Measurements from ENCODE around the gene C2CD4C.
"Not testable (repeated sequence)": the region's sequence is repeated elsewhere in the genome, so short reads cannot be mapped to it uniquely, and the experiment has no call there.

The C2CD4C gene, protein sequence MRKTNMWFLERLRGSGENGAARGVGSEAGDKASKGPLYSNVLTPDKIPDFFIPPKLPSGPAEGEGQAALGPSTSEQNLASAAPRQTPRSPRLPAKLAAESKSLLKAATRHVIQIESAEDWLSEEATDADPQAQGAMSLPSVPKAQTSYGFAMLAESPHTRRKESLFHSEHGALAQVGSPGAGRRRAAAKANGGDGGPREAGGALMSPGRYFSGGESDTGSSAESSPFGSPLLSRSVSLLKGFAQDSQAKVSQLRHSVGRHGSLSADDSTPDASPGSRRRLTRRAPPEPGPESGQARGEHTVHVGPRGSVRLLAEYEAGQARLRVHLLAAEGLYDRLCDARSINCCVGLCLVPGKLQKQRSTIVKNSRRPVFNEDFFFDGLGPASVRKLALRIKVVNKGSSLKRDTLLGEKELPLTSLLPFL

DNA sequence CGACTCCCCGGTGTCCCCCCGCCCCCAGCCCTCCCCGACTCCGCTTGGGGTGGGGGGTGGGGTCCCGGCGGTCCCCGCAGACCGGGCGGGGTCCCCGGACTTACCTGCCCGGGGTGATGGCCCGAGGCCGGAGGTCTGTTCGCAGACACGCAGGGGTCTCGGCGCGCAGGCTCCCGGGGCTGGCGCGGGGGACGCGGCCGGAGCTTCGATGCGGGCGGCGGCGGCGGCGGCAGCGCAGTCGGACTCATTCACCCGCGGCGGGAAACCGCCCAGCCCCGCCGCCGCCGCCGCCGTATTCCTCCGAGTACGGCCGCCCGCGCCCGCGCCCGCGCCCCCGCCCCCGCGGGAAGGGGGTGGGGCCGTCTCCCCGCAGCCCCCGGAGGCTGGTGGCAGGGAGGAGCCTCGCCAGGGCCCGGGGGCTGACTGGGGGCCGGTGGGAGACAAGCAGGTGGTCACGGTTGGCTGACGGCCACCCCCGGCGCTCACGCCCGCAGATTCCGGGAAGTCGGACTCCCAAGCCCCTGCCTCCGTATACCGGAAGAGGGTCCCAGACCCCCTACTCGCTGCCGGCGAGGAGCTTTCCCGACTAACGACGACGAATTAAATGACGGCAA is at the start of gene C2CD4C:
TSS of gene C2CD4C (minus strand) at position 246 of the 614 bp plus-strand sequence. CDS start 786 bp downstream, outside the sequence.
- peak; percentile 11 for DNase-seq (ENCODE audit: low spot score)

DNA sequence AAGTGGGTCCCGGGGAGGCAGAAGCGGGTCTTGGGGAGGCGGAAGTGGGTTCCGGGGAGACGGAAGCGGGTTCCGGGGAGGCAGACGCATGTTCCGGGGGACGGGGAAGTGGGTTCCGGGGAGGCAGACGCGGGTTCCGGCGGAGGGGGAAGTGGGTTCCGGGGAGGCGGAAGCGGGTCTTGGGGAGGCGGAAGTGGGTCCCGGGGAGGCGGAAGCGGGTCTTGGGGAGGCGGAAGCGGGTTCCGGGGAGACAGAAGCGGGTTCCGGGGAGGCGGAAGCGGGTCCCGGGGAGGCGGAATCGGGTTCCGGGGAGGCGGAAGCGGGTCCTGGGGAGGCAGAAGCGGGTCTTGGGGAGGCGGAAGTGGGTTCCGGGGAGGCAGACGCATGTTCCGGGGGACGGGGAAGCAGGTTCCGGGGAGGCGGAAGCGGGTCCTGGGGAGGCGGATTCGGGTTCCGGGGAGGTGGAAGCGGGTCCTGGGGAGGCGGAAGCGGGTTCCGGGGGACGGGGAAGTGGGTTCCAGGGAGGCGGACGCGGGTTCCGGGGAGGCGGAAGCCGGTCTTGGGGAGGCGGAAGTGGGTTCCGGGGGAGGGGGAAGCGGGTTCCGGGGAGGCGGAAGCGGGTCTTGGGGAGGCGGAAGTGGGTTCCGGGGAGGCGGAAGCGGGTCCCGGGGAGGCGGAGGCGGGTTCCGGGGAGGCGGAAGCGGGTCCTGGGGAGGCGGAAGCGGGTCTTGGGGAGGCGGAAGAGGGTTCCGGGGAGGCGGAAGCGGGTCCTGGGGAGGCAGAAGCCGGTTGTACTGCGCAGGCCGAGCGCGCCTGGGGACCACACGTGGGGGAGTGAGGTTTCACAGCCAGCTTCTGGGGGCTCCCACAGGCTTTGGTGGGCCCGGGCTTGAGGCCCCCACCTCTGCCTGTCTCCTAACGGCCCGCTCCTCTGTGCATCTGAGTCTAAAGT is 49.4 kb upstream of the C2CD4C start:
- no peak for DNase-seq (ENCODE audit: low spot score)

DNA sequence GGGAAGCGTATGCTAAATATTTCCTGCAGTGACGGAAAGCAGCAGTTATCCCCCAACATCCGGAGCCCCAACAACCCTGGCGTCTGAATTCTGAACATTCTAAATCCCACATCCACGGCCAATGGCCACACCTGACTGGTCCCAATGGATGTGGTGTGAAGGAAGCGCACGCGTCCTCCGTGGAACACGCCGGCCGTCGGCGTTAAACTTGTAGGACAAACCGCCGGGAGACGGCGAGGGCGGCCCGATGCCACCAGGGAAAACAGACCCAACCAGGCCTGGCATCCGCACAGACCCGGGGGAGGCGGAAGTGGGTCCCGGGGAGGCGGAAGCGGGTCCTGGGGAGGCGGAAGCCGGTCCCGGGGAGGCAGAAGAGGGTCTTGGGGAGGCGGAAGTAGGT is 48.7 kb upstream of the C2CD4C start:
- no peak for DNase-seq (ENCODE audit: low spot score)

DNA sequence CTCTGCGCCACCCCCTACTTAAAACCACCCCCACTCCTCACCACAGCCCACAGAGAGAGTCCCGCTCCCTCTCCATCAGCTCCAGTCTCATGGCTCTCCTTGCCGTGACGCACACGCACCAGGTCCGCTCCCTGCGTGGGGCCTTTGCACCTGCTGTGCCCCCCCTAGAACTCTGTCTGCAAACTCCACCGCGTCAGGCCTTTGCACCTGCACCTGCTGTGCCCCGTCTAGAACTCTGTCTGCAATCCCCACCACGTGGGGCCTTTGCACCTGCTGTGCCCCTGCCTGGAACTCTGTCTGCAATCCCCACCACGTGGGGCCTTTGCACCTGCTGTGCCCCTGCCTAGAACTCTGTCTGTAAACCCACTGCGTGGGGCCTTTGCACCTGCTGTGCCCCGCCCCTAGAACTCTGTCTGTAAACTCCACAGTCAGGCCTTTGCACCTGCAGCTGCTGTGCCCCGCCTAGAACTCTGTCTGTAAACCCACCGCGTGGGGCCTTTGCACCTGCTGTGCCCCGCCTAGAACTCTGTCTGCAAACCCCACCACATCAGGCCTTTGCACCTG is 47.7 kb upstream of the C2CD4C start:
- no peak for DNase-seq (ENCODE audit: low spot score)

DNA sequence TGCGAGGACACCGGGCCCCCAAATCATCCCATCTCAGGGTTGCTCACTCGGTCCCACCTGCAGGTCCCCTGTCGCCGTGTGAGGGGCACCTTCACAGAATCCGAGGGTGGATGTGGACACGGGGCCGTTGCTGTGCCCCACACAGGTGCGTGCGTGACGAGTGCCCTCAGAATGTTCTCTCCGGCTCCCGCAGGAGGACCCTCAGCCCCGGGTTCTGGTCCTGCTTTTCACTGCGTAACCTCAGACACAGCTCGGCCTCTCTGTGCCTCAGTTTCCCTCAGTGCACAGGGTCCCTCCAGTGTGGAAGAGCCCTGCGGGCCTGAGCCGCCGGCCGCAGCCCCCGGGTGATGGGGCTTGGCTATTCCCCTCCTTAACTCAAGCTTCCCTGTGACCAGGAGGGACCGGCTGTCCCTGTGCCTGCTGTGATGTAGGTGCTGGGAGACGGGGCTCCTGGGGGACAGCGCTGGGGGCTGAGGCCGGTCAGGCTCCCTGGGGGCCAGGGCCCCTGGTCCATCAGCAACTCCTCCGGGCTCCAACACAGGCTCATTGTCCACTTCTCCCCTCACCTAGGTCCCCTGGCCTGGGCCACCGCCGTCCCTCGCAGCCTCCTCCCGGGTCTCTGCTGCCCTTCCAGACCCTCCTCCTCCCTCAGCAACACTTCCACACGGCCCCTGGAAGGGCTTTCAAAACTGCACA is 47.1 kb upstream of the C2CD4C start:
- no peak for DNase-seq (ENCODE audit: low spot score)

DNA sequence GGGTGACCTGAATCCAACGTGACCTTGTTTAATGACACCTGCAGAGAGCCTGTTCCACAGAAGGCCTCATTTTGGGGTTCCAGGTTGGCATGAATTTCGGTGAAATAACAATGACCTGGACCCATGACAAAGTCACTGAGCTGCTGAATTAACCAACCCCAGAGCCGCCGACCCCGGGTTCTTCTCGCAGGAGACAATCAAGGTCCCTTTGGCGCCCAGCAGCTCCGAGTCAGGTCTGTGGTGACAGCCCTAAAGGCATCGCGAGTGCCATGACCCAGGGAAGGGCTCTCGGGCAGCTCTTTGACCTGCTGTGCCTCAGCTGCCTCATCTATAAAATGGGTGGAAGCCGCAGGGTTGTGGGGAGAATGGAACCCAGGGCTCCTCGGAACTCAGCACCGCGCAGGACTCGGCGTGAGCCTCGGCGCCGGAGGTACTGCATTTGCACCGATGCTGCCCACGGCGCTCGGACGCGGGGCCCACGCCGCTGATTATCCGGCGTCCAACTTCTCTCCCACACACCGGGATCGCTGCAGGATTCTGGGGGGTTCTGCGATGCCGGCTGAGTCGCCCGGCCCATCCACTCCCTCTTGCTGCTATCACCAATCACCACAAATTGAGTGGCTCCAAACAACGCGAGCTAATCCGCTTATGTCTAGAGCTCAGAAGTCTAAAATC is 46.2 kb upstream of the C2CD4C start:
- no peak for DNase-seq (ENCODE audit: low spot score)

DNA sequence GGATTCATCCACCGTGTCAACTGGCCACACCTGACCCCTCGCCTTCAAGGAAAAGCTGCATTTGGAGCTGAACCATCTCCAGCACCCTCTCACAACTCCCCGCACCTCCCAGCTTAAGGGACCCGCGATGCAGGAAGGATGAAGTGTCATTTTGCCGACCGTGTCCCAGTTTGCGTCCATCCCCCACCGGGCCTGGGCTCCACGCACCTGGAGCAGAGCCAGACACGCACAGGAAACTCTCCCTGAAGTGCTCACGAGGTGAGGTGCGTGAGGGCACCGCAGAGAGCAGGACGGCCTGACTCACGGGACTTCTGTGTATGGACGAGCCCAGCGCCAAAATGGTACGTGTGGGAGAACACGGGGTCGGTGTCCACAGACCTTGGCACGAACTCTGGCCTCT is 44.7 kb upstream of the C2CD4C start:
- no peak for DNase-seq (ENCODE audit: low spot score)

DNA sequence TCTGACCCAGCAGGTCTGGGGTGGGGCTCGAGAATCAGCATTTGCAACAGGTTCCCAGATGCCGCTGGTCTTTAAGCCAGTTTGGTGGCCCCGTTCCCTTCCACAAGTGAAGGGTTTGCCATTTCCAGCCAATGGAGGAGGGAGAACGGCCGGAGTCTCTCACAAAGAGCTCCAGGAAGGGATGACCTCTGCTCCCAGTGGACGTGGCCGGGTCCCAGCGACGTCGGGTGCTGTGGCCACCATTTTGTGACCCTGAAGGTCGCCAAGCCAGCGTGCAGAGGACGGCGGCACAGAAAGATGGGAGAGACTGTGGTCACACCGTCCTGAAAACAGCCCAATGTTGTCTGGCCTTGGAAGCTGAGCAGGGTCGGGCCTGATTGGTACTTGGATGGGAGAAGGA is 43.9 kb upstream of the C2CD4C start:
- no peak for DNase-seq (ENCODE audit: low spot score)

DNA sequence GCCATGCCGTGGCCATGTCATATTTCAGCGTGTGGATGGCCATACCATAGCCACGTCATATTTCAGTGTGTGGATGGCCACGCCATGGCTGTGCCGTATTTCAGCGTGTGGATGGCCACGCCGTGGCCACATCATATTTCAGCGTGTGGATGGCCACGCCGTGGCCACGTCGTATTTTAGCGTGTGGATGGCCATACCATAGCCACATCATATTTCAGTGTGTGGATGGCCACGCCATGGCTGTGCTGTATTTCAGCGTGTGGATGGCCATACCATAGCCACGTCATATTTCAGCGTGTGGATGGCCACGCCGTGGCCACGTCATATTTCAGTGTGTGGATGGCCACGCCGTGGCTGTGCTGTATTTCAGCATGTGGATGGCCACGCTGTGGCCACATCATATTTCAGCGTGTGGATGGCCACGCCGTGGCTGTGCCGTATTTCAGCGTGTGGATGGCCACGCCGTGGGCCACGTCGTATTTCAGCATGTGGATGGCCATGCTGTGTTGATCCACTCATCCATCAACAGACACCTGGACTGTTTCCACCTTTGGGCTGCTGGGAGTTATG is 42.0 kb upstream of the C2CD4C start:
- DNase-seq (ENCODE audit: low spot score): not testable (repeated sequence)

DNA sequence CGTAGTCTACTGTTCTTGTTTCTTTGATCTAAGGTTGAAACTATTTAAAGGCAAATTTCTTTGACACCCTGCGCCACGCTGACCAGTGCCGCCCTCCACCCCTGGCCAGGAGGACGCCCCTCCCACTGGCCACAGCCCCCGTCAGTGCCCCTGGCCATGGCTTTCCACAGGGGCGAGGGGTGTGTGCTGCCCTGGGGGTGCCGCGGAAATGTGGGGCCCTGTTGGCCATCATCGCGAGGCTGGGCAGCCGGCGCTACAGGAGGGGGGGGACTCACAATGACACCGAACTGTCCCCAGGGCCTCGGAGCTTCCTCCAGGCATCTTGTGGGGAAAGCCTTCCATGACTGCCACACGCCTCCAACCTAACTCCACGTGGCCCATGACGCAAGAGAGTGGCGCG is 41.0 kb upstream of the C2CD4C start:
- DNase-seq (ENCODE audit: low spot score): no peak

DNA sequence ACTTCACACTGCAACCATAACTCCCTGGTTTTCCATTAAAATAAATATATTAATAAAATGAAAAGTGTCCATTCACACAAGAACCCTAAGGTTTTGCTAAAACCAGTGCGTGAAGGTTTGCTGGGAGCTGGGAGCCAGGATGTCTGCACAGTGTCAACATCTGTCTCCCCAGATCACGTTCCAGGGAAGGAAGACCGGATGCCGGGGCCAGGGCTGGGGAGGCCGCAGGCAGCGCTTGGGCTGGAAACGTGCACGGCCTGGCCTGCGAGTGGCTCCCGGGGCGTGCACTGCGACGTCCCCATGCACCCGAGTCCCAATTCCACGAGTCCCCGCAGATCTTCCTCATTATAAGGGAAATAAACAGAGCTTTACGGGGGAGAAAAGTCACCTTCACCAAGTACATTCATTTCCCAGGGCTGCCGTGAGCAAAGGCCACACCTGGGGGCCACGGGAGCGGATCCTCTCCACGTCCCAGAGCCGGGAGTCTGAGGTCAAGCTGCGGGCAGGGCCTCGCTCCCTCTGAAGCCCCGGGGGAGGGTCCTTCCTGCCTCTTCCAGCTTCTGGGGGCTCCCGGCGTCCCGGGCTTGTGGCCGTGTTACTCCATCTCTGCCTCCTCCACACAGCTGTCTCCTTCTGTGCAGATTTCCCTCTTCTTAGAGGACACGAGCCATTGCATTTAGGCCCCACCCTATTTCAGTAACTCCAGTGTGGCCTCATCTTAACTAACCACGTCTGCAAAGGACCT is 39.0 kb upstream of the C2CD4C start:
- DNase-seq (ENCODE audit: low spot score): no peak

DNA sequence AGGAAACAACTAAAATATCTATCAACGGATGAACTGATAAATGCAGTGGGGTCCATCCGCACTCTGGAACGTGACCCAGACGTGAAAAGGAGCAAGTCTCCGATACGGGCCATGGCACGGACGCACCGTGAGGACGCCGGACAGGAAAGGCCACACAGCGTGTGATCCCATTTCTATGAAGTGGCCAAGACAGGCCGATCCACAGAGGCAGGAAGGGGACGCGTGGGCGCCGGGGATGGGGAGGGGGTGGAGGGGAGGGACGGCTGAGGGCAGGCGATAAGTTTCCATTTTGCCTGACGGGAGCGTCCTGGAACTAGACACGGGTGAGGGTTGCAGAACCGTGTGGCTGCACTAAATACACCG is 38.1 kb upstream of the C2CD4C start:
- DNase-seq (ENCODE audit: low spot score): no peak

DNA sequence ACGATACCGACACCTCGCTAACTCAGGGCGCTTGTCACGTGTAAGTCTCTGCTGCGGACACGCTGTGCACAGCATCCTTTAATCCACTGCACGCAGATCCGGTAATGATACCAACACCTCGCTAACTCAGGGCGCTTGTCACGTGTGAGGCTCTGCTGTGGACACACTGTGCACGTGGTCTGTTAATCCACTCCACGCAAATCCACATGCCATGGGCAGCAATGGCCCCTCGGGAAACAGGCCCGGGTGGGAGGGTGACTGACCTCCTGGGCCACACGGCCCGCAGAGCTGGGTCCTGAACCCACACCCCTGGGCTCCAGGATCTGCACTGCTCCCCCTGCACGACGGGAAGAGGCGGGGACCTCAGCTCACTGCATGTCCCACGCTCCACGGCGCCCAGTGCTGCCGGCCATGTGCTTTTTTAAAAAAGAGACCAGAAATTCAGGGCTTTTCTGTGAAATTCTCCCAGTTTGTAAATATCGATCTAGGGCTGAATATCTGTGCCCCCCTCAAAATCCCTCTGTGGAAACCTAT is 35.8 kb upstream of the C2CD4C start:
- no peak for DNase-seq (ENCODE audit: low spot score)

DNA sequence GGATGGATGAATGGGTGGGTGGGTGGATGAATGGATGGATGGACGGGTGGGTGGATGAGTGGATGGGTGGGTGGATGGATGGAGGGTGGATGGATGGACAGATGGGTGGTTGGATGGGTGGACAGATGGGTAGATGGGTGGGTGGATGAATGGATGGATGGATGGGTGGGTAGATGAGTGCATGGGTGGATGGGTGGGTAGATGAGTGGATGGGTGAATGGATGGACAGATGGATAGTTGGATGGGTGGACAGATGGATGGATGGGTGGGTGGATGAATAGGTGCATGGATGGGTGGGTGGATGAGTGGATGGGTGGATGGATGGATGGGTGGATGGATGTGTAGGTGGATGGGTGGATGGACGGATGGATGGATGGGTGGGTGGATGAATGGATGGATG is 34.1 kb upstream of the C2CD4C start:
- DNase-seq (ENCODE audit: low spot score): no peak

DNA sequence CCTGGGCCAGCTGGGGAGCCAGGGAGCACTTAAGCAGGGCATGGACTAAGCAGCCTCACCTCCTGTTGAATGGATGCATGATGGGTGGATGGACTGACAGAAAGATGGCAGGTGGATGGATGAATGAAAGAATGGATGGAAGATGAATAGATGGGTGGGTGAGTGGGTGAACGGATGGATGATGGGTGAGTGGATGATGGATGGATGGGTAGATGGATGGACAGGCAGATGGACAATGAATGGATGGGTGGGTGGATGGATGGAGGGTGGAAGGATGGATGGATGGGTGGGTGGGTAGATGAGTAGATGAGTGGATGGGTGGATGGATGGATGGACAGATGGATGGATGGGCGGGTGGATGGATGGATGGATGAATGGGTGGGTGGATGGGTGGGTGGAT is 33.1 kb upstream of the C2CD4C start:
- no peak for DNase-seq (ENCODE audit: low spot score)

DNA sequence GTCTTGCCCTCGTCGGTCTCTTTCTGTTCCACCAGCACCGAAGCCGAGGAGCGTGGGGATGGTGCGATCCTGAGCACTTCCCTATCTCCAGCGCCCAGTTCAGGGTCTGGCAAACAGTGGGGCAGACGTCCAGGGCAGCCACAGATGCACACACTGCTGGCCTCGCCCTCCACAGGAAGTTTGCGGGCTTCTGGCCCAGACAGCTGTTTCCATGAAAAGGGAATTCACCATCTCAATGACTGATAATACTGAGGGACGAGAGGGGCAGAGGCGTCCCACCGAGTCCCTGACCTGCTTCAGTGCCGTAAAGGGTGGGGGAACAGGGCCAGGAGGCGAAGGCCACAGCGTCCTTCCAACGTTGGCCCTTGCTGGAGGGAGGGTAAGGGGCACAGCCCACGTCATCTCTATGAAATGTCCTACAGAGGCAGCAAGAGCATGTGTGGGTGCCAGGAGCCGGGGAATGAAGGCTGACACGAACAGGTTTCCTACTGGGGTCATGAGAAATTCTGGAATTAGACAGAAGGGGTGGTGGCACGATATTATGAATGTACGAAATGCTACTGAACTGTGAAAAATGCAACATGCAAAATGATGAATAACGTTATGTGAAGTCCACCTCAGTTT is 32.4 kb upstream of the C2CD4C start:
- no peak for DNase-seq (ENCODE audit: low spot score)

DNA sequence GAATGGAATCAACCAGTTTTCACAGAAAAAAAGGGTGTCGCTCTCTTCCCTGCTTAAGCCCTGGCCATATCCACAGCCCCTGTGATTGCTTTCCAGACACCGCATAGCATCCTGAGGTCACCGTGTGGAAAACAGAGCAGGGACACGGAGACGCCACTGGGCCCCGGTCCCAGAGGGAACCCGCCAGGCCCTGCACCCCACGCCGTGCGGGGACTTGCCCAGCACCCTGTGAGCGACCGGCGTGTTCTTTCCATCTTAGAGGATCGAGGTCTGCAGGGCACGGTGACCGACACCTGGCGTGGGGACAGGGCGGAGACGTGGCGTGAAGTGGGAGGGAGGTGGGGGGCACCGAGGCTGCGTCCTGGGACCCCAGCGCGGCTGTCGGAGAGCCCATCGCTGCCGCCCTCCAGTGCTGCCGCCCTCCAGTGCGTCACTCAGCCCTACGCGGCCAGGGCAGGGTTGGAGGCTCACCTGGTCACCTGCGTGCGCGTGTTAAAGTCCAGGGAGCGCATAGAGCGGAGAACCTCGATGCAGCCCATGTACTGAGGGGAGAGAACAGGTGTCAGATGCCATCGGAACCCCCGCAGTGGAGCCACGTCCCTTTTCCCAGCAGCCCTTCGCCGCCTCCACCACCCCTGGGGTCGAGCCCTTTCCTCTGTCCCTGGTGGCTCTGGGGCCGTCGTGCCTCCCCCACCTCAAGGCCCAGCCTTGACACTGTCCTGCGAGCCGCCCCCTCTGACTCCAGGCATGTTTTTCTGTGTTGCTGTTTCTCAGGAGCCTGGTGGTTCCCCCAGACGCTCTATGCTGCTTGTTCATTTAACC is 31.7 kb upstream of the C2CD4C start:
- DNase-seq (ENCODE audit: low spot score): no peak

DNA sequence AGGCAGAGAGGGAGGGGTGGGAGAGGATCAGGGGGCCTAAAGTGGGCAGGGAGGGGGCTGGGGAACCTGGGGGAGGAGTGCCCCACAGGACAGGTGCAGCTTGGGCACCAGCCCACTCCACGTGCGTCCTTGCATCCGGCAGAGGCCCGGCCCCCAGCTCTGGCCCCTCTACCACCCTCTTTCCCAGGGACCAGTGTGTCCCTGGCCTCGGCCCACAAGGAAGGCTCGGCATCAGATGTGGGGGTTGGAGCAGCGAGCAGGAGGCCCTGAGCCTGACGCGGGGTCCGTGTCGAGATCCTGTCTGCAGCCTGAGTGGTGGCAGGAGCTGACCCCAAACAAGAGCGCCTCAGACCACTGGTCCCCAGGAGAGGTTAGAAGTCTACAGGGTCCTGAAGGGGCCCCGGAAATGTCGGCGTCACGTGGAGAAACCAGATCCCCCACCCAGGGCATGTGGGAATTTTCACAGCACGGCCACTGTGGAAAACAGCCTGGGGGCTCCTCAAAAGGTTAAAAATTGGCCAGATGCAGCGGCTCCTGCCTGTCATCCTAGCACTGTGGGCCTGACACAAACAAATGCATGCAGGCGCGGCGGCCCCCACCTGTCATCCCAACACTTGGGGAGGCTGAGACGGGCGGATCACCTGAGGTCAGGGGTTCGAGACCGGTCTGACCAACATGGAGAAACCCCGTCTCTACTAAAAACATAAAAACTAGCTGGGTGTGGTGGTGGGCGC is 30.4 kb upstream of the C2CD4C start:
- DNase-seq (ENCODE audit: low spot score): no peak
